ENCODE results near the gene MTA1.

GRCh38 chr14:105379946-105380345, 39.7 kb upstream of the MTA1 start:
- TF ChIP-seq CTCF (conservative IDR thresholded peaks at IDR 0.05; ENCODE audit: low read depth, low read length) (no peak), EZH2 (IDR thresholded peaks at IDR 0.05; ENCODE audit: borderline replicate concordance, low read depth, low read length, poor library complexity, severe bottlenecking) (no peak)
